Fibroblast of mammary gland (primary cell): Measurements from ENCODE around the gene PTPRN2.
"Not testable (repeated sequence)": the region's sequence is repeated elsewhere in the genome, so short reads cannot be mapped to it uniquely, and the experiment has no call there.

ENCODE experiments used
- DNase-seq: peaks from one replicate; pipeline ENCODE4 v3.0.0-alpha.2; 2010; ENCODE audit warnings: low read depth
- H3K4me3 ChIP-seq: 2 replicates; pipeline ENCODE4 v1.5.1; 2011; ENCODE audit warnings: low read depth, mild to moderate bottlenecking, low read length, moderate library complexity; ENCODE audit not compliant: control insufficient read depth
- CTCF ChIP-seq: conservative IDR thresholded peaks from 2 replicates; pipeline ENCODE4 v1.5.1; 2011; ENCODE audit warnings: low read depth, low read length, inconsistent platforms; ENCODE audit not compliant: control insufficient read depth, insufficient read depth

PTPRN2 gene

GRCh38 chr7:157905651-157906461, 681.8 kb downstream of the PTPRN2 start:
- no peak for TF ChIP-seq CTCF
- no peak overlapping the region for H3K4me3 ChIP-seq
- DNase-seq: no peak

GRCh38 chr7:157904866-157905570, 682.6 kb downstream of the PTPRN2 start:
- H3K4me3 ChIP-seq: no peak overlapping the region
- TF ChIP-seq CTCF: no peak
- no peak for DNase-seq

- no peak for DNase-seq
- H3K4me3 ChIP-seq: no peak overlapping the region
- no peak for TF ChIP-seq CTCF
Observed at GRCh38 chr7:157904211-157904865, 683.3 kb downstream of the PTPRN2 start.

- no peak for DNase-seq
- no peak overlapping the region for H3K4me3 ChIP-seq
- no peak for TF ChIP-seq CTCF
Observed at GRCh38 chr7:157903710-157904109, 683.9 kb downstream of the PTPRN2 start.

- no peak for TF ChIP-seq CTCF
- no peak for DNase-seq
- no peak overlapping the region for H3K4me3 ChIP-seq
Observed at GRCh38 chr7:157903296-157903695, 684.3 kb downstream of the PTPRN2 start.

- not testable (repeated sequence) for H3K4me3 ChIP-seq, DNase-seq
Observed at GRCh38 chr7:157901816-157902610, 685.6 kb downstream of the PTPRN2 start.

- H3K4me3 ChIP-seq: no peak overlapping the region
- no peak for TF ChIP-seq CTCF
- DNase-seq: no peak
Observed at GRCh38 chr7:157901166-157901565, 686.5 kb downstream of the PTPRN2 start.
